HG03558 (cell line): ENCODE results near the gene CALML5.

Source experiments
- ATAC-seq: cut with Tn5 transposase; IDR thresholded peaks from one replicate; pipeline ENCODE4 v1.9.1; 2021; ENCODE audit warnings: moderate number of reproducible peaks; ENCODE audit not compliant: unreplicated experiment; ENCODE audit errors: extremely low read depth

CALML5 gene

GRCh38 chr10:5468262-5469106 is 30.9 kb downstream of the CALML5 start:
- no peak for ATAC-seq

- ATAC-seq, result no peak
Observed at GRCh38 chr10:5467634-5468255, 31.6 kb downstream of the CALML5 start.

- ATAC-seq, result no peak
Observed at GRCh38 chr10:5467207-5467535, 32.2 kb downstream of the CALML5 start.

GRCh38 chr10:5466451-5467206 is 32.7 kb downstream of the CALML5 start:
- ATAC-seq, result no peak

GRCh38 chr10:5465976-5466450 is 33.4 kb downstream of the CALML5 start:
- no peak for ATAC-seq

- ATAC-seq, result no peak
Observed at GRCh38 chr10:5464546-5464945, 34.8 kb downstream of the CALML5 start.

GRCh38 chr10:5462841-5463293 is 36.5 kb downstream of the CALML5 start:
- no peak for ATAC-seq

- no peak for ATAC-seq
Observed at GRCh38 chr10:5461914-5462840, 37.2 kb downstream of the CALML5 start.

- ATAC-seq, result no peak
Observed at GRCh38 chr10:5461203-5461588, 38.2 kb downstream of the CALML5 start.

- no peak for ATAC-seq
Observed at GRCh38 chr10:5460468-5461202, 38.7 kb downstream of the CALML5 start.

- no peak for ATAC-seq
Observed at GRCh38 chr10:5458949-5459747, 40.2 kb downstream of the CALML5 start.

GRCh38 chr10:5458425-5458824 is 40.9 kb downstream of the CALML5 start:
- no peak for ATAC-seq

- ATAC-seq, result no peak
Observed at GRCh38 chr10:5457741-5458140, 41.6 kb downstream of the CALML5 start.

- ATAC-seq, result no peak
Observed at GRCh38 chr10:5456563-5456962, 42.8 kb downstream of the CALML5 start.

- no peak for ATAC-seq
Observed at GRCh38 chr10:5453749-5454489, 45.5 kb downstream of the CALML5 start.

GRCh38 chr10:5450605-5451384 is 48.6 kb downstream of the CALML5 start:
- ATAC-seq, result no peak

GRCh38 chr10:5449823-5450222 is 49.5 kb downstream of the CALML5 start:
- ATAC-seq, result no peak
